ENCODE data around the gene RGL2.

- TF ChIP-seq FOS (IDR thresholded peaks at IDR 0.05; ENCODE audit: borderline replicate concordance, extremely low read depth, insufficient read length) (no peak), NBN (IDR thresholded peaks at IDR 0.05) (no peak), ZNF217 (IDR thresholded peaks at IDR 0.05) (no peak)
These were observed 32.0 kb upstream of the RGL2 start for GRCh38 chr6:33330736-33331135.
